ENCODE results near the gene TRIO. TPM values are rescaled to one million over a fixed set of nuclear protein-coding genes. Genes with fewer than 3 reads are reported as not detected.

TRIO gene
- total RNA-seq, 1 experiment from 2014 or later: 88.8 TPM

DNA sequence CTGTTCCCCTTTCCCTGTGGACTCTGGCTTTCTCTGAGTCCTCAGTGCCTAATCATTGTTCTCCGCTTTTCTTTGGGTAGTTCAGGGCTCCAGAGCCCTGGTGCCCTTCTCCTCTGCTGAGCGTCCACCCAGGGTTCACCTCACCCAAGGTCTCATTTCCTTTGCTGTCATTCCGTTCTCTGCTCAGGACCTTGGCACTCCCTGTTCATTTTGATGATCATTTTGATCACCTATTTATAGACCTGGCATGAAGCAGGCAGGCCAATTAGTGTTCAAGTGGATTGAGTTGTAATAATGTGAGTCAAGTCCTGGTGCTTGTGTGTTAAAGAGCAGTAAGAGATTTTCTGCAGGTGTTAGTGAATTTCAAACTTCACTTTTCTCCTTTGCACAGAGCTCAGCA, 3.6 kb downstream of the TRIO start (continued):
- TF ChIP-seq, protein P1, sequence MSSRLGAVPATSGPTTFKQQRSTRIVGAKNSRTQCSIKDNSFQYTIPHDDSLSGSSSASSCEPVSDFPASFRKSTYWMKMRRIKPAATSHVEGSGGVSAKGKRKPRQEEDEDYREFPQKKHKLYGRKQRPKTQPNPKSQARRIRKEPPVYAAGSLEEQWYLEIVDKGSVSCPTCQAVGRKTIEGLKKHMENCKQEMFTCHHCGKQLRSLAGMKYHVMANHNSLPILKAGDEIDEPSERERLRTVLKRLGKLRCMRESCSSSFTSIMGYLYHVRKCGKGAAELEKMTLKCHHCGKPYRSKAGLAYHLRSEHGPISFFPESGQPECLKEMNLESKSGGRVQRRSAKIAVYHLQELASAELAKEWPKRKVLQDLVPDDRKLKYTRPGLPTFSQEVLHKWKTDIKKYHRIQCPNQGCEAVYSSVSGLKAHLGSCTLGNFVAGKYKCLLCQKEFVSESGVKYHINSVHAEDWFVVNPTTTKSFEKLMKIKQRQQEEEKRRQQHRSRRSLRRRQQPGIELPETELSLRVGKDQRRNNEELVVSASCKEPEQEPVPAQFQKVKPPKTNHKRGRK (CRISPR knock-in tag; IDR thresholded peaks at IDR 0.05; ENCODE audit: borderline replicate concordance): no peak

- H3K4me3 Mint-ChIP-seq: peak overlapping the region; percentile 86; the same call in 1 of the 2 replicates
Observed at GRCh38 chr5:14147210-14147609, 4.1 kb downstream of the TRIO start.

DNA sequence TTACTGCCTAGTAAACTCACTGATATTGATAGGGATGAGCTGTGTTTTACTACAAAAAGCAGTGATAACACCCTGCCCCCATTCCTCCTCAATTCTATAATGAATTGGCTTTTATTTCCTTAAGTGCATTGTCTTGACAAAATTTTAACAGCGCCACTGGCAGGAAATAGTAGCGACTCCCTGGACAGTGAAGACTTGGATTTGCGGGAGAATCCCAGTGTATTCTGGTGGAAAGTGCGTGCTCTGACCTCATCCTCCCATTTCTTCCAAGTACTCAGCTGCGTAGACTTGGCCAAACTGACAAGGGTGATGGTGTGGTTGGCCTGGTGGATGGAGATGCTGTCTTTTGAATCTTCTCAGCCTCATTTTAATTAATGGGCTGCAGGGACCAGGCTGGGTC, 5.3 kb downstream of the TRIO start:
- no peak for DNase-seq (ENCODE audit: low spot score)
- peaks cover 74% of the 10 kb centered on the region for H3K4me1 Mint-ChIP-seq
- ChIA-PET CTCF (interaction anchor here (0.6 to 2.5 kb wide), 2 partner anchors 64 to 121 kb away, joined by 3 to 12 read pairs; no protein-coding TSS in a partner anchor), POLR2A (interaction anchor here (1.1 kb wide), 1 partner anchor 110 kb away, joined by 4 read pairs; no protein-coding TSS in a partner anchor)
- peak overlapping the region; percentile 1; the same call in 1 of the 2 replicates for H3K27ac Mint-ChIP-seq
- no peak for ATAC-seq
- no peaks in the 10 kb centered on the region for H3K9me3 Mint-ChIP-seq
- H3K27me3 Mint-ChIP-seq (ENCODE audit: low read depth): peaks cover 8% of the 10 kb centered on the region; the same call in 1 of the 2 replicates
- H3K4me3 Mint-ChIP-seq: no peak overlapping the region
- H3K36me3 Mint-ChIP-seq: no peaks in the 10 kb centered on the region
- TF ChIP-seq NR3C1 (CRISPR knock-in tag; conservative IDR thresholded peaks at IDR 0.05; ENCODE audit: low read depth) (no peak), NFATC4 (CRISPR knock-in tag; IDR thresholded peaks at IDR 0.05) (no peak), ZSCAN18 (CRISPR knock-in tag; IDR thresholded peaks at IDR 0.05) (no peak), JAZF1 (CRISPR knock-in tag; IDR thresholded peaks at IDR 0.05) (no peak), SOX15 (CRISPR knock-in tag; IDR thresholded peaks at IDR 0.05) (no peak), NR2C2 (CRISPR knock-in tag; IDR thresholded peaks at IDR 0.05) (no peak), GABPB1 (CRISPR knock-in tag; IDR thresholded peaks at IDR 0.05) (no peak), GRHL2 (CRISPR knock-in tag; IDR thresholded peaks at IDR 0.05; ENCODE audit: insufficient replicate concordance, severe bottlenecking) (no peak), E2F1 (CRISPR knock-in tag; IDR thresholded peaks at IDR 0.05) (no peak)
- TF ChIP-seq, protein P2, sequence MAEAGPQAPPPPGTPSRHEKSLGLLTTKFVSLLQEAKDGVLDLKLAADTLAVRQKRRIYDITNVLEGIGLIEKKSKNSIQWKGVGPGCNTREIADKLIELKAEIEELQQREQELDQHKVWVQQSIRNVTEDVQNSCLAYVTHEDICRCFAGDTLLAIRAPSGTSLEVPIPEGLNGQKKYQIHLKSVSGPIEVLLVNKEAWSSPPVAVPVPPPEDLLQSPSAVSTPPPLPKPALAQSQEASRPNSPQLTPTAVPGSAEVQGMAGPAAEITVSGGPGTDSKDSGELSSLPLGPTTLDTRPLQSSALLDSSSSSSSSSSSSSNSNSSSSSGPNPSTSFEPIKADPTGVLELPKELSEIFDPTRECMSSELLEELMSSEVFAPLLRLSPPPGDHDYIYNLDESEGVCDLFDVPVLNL (CRISPR knock-in tag; IDR thresholded peaks at IDR 0.05; ENCODE audit: borderline replicate concordance, low read depth): no peak
- TF ChIP-seq, protein P1 (CRISPR knock-in tag; IDR thresholded peaks at IDR 0.05; ENCODE audit: borderline replicate concordance): no peak

More at GRCh38 chr5:14147210-14147609, 4.1 kb downstream of the TRIO start:
- Mint-ChIP-seq H3K9me3 (no peaks in the 10 kb centered on the region), H3K27me3 (ENCODE audit: low read depth) (peaks cover 8% of the 10 kb centered on the region; the same call in 1 of the 2 replicates), H3K27ac (no peak overlapping the region), H3K36me3 (no peaks in the 10 kb centered on the region), H3K4me1 (peaks cover 67% of the 10 kb centered on the region)
- ChIA-PET POLR2A (no interaction called here), CTCF (no interaction called here)
- DNase-seq (ENCODE audit: low spot score) (no peak), ATAC-seq (no peak)
- TF ChIP-seq GTF2I (CRISPR knock-in tag; conservative IDR thresholded peaks at IDR 0.05): no peak
- no peak for TF ChIP-seq NR1H2 (CRISPR knock-in tag; IDR thresholded peaks at IDR 0.05)
- TF ChIP-seq ZNF121 (CRISPR knock-in tag; IDR thresholded peaks at IDR 0.05): no peak
